GM10266 (cell line): ENCODE measurements around the gene NFS1.
"Not testable (repeated sequence)": the region's sequence is repeated elsewhere in the genome, so short reads cannot be mapped to it uniquely, and the experiment has no call there.

Experiments
- DNase-seq: peaks from one replicate; pipeline ENCODE4 v3.0.0; 2012; ENCODE audit errors: extremely low spot score
- TF ChIP-seq, protein P1 (sequence below): IDR thresholded peaks from 2 replicates; pipeline ENCODE4 v1.5.1; 2012; ENCODE audit warnings: mild to moderate bottlenecking, low read depth; ENCODE audit not compliant: control insufficient read depth, insufficient read depth; ENCODE audit errors: missing control alignments

The NFS1 gene

DNA sequence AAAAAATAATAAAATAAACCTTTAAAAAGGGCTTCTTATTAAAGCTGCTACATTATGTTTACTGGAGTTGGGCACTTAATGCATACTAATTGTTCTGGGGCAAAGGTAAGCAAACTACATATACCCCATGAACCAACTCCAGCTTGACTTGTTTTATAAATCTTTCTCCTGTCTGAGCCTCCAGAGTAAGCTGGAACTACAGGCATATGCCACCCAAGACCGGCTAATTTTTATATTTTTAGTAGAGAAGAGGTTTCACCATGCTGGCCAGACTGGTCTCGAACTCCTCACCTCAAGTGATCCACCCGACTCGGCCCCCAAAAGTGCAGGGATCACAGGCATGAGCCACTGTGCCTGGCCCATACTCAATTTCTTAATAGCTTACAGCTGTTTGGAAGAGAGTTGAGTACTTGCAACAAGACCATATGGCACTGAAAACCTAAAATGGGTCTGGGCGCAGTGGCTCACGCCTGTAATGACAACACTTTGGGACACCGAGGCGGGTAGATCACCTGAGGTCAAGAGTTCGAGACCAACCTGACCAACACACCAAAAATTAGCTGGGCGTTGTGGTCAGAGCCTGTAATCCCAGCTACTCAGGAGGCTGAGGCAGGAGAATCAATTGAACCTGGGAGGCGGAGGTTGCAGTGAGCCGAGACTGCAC, 20.0 kb upstream of the NFS1 start:
- TF ChIP-seq, protein P1, sequence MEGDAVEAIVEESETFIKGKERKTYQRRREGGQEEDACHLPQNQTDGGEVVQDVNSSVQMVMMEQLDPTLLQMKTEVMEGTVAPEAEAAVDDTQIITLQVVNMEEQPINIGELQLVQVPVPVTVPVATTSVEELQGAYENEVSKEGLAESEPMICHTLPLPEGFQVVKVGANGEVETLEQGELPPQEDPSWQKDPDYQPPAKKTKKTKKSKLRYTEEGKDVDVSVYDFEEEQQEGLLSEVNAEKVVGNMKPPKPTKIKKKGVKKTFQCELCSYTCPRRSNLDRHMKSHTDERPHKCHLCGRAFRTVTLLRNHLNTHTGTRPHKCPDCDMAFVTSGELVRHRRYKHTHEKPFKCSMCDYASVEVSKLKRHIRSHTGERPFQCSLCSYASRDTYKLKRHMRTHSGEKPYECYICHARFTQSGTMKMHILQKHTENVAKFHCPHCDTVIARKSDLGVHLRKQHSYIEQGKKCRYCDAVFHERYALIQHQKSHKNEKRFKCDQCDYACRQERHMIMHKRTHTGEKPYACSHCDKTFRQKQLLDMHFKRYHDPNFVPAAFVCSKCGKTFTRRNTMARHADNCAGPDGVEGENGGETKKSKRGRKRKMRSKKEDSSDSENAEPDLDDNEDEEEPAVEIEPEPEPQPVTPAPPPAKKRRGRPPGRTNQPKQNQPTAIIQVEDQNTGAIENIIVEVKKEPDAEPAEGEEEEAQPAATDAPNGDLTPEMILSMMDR: no peak
- DNase-seq: no peak

DNA sequence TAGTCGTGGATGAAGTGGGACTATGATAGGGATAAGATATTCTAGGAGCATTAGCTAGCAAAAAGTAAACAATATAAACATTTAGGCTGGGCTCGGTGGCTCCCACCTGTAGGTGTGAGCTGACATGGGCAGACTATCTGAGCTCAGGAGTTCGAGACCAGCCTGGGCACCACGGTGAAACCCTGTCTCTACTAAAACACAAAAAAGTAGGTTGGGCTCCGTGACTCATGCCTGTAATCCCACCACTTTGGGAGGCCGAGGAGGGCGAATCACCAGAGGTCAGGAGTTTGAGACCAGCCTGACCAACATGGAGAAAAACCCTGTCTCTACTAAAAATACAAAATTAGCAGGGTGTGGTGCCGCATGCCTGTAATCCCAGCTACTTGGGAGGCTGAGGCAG, 19.2 kb upstream of the NFS1 start:
- not testable (repeated sequence) for DNase-seq

DNA sequence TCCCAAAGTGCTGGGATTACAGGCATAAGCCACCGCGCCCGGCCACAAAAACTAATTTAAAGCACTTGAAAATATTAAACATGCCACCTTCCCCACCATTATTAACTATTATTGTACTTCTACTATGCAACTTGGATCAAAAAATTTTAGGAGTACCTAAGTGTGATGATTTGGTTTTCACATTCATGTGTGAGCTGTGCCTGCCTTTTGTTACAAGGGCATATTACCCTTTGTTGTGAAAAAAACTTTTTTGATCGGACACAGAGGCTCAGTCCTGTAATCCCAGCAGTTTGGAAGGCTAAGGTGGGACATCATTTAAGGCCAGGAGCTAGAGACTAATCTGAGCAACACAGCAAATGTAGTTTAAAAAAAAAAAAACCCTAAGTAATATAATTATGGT, 17.2 kb upstream of the NFS1 start:
- TF ChIP-seq, protein P1: no peak
- no peak for DNase-seq

DNA sequence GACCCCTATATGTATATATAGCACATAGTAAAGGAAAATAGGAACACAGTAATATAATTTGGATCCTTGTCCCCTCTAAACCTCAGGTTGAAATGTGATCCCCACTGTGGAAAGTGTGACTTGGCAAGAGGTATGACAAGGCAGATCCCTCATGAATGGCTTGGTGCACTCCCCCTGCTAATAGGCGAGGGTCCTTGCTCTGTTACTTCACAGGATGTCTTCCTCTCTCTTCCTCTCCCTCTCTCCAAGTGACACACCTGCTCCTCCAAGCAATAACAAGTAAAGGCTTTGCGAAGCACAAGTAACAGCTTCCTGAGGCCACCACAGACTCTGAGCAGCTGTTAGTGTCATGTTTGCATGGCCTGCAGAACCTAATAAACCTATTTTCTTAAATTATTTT, 16.5 kb upstream of the NFS1 start:
- TF ChIP-seq, protein P1: no peak
- no peak for DNase-seq

DNA sequence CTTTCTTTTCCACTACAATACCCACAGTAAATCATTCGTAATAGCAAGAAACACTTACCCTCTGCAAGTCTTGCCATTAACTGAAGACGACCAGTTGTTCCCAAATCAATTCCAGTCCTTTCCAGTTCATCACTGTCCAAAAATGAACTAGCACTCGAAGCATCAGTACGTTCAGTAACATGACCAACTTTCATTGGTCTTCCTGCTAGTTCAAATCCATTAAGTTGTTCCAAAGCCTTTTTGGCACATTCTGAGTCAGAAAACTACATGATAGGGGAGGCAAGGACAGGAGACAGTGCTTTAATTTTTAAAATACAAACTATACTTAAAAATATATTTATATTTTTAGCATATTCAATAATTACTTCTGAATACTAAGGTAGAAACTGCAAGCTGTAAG, 15.0 kb upstream of the NFS1 start:
- no peak for DNase-seq
- TF ChIP-seq, protein P1: no peak

DNA sequence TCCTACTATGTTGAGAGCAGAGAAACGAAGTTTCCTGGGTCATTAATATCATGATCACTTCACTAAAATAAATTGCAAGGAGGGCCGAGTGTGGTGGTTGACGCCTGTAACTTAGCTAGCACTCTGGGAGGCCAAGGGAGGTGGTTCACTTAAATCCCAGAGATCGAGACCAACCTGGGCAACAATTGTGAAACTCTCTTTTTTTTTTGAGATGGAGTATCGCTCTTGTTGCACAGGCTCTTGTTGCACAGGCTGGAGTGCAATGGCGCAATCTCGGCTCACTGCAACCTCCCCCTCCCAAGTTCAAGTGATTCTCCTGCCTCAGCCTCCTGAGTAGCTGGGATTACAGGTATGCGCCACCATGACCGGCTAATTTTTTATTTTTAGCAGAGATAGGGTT, 14.0 kb upstream of the NFS1 start:
- DNase-seq: not testable (repeated sequence)

DNA sequence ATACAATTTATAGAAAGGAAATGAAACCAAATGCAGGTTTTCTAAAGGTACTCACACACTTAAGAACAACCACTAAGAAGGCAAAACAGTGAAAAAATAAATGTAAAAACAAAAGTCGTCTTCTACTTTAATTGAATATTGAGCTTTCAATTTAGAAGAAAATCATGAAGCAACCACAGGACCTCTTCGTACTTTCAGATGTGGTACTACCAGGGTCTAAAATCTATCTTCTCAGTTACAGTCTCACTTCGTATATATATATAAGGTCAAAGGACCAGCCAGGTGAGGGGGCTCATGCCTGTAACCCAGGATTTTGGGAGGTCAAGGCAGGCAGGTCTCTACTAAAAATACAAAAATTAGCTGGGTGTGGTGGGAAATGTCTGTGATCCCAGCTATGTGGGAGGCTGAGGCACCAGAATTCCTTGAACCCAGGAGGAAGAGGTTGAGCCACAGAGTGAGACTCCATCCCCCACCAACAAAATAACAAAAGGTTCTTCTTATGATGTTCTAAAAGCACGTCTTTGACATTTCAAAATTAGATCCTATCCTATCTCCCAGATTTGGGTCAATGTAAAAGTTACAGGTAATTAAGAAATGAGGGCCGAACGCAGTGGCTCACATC, 12.5 kb upstream of the NFS1 start:
- TF ChIP-seq, protein P1: no peak
- DNase-seq: no peak

DNA sequence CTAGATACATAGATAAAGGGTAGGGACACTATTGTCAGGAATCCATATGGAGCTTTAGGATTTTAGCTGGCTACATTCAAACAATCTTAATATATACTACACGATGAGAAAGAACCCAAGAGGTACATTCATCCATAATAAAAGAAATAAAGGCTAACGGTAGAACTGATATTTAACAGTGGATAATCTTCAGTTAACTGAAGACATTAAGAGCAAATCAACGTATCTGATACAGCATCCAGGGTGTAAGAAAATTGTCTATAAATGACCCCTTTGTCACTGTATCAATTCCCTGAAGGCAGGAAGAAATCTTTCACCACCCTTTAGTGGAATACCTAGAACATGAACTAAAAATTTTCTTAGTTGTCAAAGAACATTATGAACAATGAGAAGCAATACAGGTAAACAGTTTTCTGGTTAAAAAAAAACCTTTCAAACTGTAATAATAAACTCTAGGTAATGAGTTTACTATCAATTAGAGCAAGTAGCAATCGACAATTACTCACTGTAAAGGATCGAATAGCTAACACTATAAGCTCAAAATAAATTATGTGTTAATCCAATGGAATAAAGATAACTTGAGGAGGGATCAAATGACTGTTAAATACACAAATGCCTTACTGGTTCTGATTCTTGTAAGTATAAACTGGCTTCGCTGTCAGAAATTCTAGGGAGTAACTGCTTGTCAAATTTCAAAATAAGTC, 11.9 kb upstream of the NFS1 start:
- TF ChIP-seq, protein P1: no peak
- DNase-seq: no peak
